Stimulated activated CD4-positive, alpha-beta T cell treated with anti-CD3 and anti-CD28 coated beads, Interleukin-12 subunit alpha, Interleukin-12 subunit beta, amount 100 ng/mL, for 24 hours (primary cell): ENCODE measurements around the gene PARVA.

ENCODE experiments used
- DNase-seq, 2 experiments: peaks; one replicate each; pipeline ENCODE4 v3.0.0-alpha.2; 2020; ENCODE audit warnings: low read depth in 2 of 2

PARVA gene

GRCh38 chr11:12376259-12377081 lies 901 bp upstream of the PARVA start:
- no peak for DNase-seq

GRCh38 chr11:12377824-12378593 lies 638 bp downstream of the PARVA start:
- no peak for DNase-seq

- no peak for DNase-seq
These were observed 3.4 kb downstream of the PARVA start for GRCh38 chr11:12380565-12381325.

- DNase-seq = no peak
These were observed 4.5 kb downstream of the PARVA start for GRCh38 chr11:12381875-12382274.

DNA sequence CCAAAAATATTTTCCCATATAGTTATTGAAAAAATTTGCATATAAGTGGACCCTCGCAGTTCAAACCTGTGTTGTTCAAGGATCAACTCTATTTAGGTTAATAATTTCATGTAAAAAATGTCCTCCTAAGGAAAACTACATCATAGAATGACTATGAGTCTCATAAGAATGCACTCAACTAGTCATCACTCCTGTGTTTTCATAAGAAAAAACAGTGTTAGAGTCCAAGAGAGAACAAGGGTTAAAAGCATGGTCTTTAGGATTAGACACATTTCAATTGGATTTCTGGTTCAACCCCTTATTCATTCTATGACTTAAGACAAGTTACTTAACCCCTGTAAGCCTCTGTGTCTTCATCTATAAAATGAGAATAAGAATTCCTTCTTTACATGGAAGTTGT lies 5.1 kb downstream of the PARVA start:
- no peak for DNase-seq

- no peak for DNase-seq
These were observed 8.9 kb downstream of the PARVA start for GRCh38 chr11:12386309-12386708.

DNA sequence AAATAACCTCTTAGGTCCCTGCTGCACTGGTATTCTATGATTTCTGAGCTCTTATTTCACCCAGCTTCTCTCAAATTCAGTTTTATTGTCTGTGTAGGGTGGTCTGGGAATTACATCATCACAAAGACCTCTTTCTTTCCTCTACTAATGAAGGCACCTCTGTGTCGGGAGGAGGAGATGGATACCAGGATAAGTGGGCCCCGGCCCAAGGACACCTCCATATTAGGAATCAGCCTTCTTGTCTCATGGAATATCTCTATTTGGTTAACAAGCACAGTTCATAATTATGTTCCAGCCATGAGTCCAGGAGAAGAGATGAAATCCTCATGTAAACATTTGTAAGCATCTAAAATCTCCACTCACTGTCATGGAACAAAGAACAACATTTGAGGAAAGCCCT lies 9.4 kb downstream of the PARVA start:
- no peak for DNase-seq

DNA sequence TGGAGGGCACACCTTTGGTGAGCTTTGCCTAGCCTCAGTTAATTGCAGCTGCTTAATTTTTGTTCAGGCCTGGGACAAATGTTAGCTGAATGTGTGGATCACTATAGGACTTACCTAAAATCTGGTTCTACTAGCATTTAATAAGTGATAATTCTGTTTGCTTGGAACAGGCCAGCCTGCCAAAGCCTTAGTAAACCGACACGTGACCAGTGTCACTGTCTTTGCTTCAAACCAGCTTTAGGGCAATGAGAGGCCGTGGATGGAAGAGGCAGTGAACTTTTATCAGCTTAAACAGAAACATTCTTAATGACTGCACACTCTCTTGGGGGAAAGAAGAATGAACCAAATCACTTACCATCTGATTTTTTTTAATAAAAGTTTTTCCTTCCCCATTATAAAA lies 10.8 kb downstream of the PARVA start:
- DNase-seq = no peak

GRCh38 chr11:12388939-12389670 lies 11.7 kb downstream of the PARVA start:
- DNase-seq = no peak

GRCh38 chr11:12389676-12390657 lies 12.6 kb downstream of the PARVA start:
- no peak for DNase-seq

- DNase-seq = no peak
These were observed 13.3 kb downstream of the PARVA start for GRCh38 chr11:12390687-12391110.

- no peak for DNase-seq
These were observed 15.3 kb downstream of the PARVA start for GRCh38 chr11:12392672-12393071.

DNA sequence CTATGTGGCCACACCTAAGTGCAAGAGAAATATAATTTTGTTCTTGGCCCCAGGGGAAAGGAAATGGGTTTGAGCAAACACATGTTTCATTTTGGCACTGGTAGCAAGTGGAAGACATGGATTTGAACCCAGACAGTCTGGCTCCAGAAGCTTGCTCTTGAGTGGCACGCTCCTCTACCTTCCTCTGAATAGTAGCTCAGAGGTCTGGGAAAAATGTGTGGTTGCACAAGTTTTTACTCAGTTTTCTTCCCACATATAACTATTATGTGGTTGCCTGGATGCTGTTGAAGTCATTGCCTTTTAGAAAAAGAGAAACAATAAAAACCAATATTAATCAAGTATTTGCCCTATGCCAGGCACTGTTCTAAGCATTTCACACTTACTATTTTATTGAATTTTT lies 16.3 kb downstream of the PARVA start:
- no peak for DNase-seq

DNA sequence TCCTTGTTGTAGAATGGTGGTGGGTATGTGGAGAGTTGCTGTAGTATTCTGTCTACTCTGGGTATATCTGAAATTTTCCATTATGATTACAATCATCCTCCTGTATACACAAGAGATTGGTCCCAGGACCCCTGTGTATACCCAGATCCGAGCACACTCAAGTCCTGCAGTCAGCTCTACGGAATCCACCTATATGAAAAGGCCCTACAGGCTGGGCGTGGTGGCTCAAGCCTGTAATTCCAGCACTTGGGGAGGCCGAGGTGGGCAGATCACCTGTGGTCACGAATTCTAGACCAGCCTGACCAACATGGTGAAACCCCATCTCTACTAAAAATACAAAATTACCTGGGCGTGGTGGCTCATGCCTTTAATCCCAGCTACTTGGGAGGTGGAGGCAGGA lies 17.2 kb downstream of the PARVA start:
- DNase-seq = no peak

- DNase-seq = no peak
These were observed 18.0 kb downstream of the PARVA start for GRCh38 chr11:12395333-12395732.

GRCh38 chr11:12397931-12398334 lies 20.6 kb downstream of the PARVA start:
- no peak for DNase-seq

GRCh38 chr11:12399355-12399754 lies 22.0 kb downstream of the PARVA start:
- DNase-seq = no peak

DNA sequence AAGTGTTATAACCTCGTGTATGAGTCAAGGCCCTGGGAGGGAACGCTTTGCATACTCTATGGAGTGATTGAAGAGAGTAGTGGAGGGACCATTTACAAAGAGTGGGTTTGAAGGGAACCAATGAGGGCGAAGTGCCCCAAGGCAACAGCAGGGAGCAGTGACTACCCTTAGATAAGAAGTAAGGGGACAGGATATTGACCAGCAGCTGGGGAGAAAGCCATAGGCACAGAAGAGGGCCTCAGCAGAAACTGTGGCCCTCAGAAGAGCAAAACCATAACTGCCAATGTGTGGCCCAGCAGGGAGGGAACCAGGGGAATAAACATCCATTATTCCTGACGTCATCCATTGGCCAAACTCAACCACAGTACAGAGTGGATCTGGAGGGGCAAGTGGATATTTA lies 24.7 kb downstream of the PARVA start:
- no peak for DNase-seq

GRCh38 chr11:12402691-12403120 lies 25.3 kb downstream of the PARVA start:
- DNase-seq = no peak
